Measurements from ENCODE around the gene POLRMT. TPM values are rescaled to one million over a fixed set of nuclear protein-coding genes. Genes with fewer than 3 reads are reported as not detected.

Gene POLRMT
- polyA plus RNA-seq, 1 donor = 62.1 TPM

GRCh38 chr19:655691-656090, 22.4 kb upstream of the POLRMT start:
- peaks cover 53% of the 10 kb centered on the region for H3K36me3 ChIP-seq (ENCODE audit: control insufficient read depth, insufficient read depth, low read length)

GRCh38 chr19:653425-653824, 20.1 kb upstream of the POLRMT start:
- no peak overlapping the region for H3K27ac ChIP-seq (ENCODE audit: low read length)
- H3K9me3 ChIP-seq (ENCODE audit: control insufficient read depth, low read depth, low read length) = peaks cover 15% of the 10 kb centered on the region
- no peak for DNase-seq
- no peak overlapping the region for H3K4me3 ChIP-seq (ENCODE audit: low read length)
- H3K4me1 ChIP-seq (ENCODE audit: control insufficient read depth, insufficient read depth, low read length) = peaks cover 14% of the 10 kb centered on the region
- peaks cover 69% of the 10 kb centered on the region for H3K36me3 ChIP-seq (ENCODE audit: control insufficient read depth, insufficient read depth, low read length)
- WGBS (ENCODE audit: insufficient coverage, low lambda C conversion rate) = 93% methylated on average over 3 of the region's 17 CpGs
- no peaks in the 10 kb centered on the region for H3K27me3 ChIP-seq (ENCODE audit: control insufficient read depth, insufficient read depth, low read length)

More at GRCh38 chr19:655691-656090, 22.4 kb upstream of the POLRMT start:
- Histone ChIP-seq H3K9me3 (ENCODE audit: control insufficient read depth, low read depth, low read length) (peaks cover 20% of the 10 kb centered on the region), H3K4me3 (ENCODE audit: low read length) (no peak overlapping the region), H3K27ac (ENCODE audit: low read length) (no peak overlapping the region), H3K4me1 (ENCODE audit: control insufficient read depth, insufficient read depth, low read length) (peaks cover 35% of the 10 kb centered on the region), H3K27me3 (ENCODE audit: control insufficient read depth, insufficient read depth, low read length) (no peaks in the 10 kb centered on the region)
- no peak for DNase-seq
- WGBS (ENCODE audit: insufficient coverage, low lambda C conversion rate) = no CpG with 5 or more reads among the region's 17 CpGs

DNA sequence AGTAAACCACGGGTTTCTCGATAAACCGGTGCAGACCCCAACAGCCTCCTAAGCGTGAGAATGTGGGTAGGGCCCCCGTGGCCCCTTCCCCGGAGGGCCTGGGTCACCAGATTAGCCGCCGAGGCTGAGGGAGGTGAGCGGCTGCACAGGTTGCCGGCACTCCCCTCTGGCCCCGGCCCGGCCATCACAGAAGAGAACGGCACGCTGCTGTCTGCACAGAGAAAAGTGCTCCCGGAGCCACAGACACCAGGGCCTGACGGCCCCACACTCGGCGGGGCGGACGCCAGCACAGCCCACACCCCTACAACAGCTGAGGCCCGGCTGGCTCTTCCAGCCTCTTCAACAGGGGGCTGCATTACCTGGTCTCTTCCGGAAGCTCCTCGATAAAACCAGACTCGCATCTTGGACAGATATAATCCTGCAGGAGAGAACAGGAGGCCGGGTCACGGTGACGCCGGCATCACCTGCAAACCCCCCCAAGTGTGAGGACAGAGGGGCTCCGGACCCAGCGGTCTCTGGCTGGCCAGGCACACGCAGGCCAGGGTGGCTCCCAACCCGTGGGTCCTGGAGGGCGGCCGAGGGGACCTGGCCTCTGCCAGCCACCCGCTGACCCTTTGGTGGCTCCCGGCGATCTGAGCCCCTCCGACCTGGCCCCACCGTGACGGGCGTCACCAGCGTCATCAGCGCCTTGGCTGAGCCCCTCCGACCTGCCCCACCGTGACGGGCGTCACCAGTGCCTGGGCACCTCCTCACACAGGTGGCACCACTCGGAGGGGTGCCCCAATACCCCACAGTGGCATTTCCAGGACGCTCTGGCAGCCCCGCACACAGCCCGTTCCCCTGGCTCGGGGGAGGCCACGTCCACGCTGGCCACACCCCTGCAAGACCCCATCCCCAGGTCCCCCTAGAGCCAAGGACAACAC, 19.4 kb upstream of the POLRMT start:
- H3K4me3 ChIP-seq (ENCODE audit: low read length) = no peak overlapping the region
- H3K4me1 ChIP-seq (ENCODE audit: control insufficient read depth, insufficient read depth, low read length) = peaks cover 8% of the 10 kb centered on the region
- H3K27me3 ChIP-seq (ENCODE audit: control insufficient read depth, insufficient read depth, low read length) = no peaks in the 10 kb centered on the region
- peaks cover 13% of the 10 kb centered on the region for H3K9me3 ChIP-seq (ENCODE audit: control insufficient read depth, low read depth, low read length)
- no CpG with 5 or more reads among the region's 54 CpGs for WGBS (ENCODE audit: insufficient coverage, low lambda C conversion rate)
- H3K36me3 ChIP-seq (ENCODE audit: control insufficient read depth, insufficient read depth, low read length) = peaks cover 70% of the 10 kb centered on the region
- no peak for DNase-seq
- H3K27ac ChIP-seq (ENCODE audit: low read length) = no peak overlapping the region

- Histone ChIP-seq H3K9me3 (ENCODE audit: control insufficient read depth, low read depth, low read length) (peaks cover 10% of the 10 kb centered on the region), H3K27me3 (ENCODE audit: control insufficient read depth, insufficient read depth, low read length) (no peaks in the 10 kb centered on the region), H3K36me3 (ENCODE audit: control insufficient read depth, insufficient read depth, low read length) (peaks cover 70% of the 10 kb centered on the region), H3K4me1 (ENCODE audit: control insufficient read depth, insufficient read depth, low read length) (peaks cover under 1% of the 10 kb centered on the region), H3K4me3 (ENCODE audit: low read length) (no peak overlapping the region), H3K27ac (ENCODE audit: low read length) (no peak overlapping the region)
- no CpG with 5 or more reads among the region's 24 CpGs for WGBS (ENCODE audit: insufficient coverage, low lambda C conversion rate)
- DNase-seq = no peak
Observed at GRCh38 chr19:651991-652390, 18.7 kb upstream of the POLRMT start.

GRCh38 chr19:651114-651818, 17.9 kb upstream of the POLRMT start:
- no CpG with 5 or more reads among the region's 58 CpGs for WGBS (ENCODE audit: insufficient coverage, low lambda C conversion rate)
- no peak overlapping the region for H3K27ac ChIP-seq (ENCODE audit: low read length)
- H3K36me3 ChIP-seq (ENCODE audit: control insufficient read depth, insufficient read depth, low read length) = peaks cover 74% of the 10 kb centered on the region
- no peaks in the 10 kb centered on the region for H3K4me1 ChIP-seq (ENCODE audit: control insufficient read depth, insufficient read depth, low read length)
- no peaks in the 10 kb centered on the region for H3K27me3 ChIP-seq (ENCODE audit: control insufficient read depth, insufficient read depth, low read length)
- DNase-seq = no peak
- H3K9me3 ChIP-seq (ENCODE audit: control insufficient read depth, low read depth, low read length) = peaks cover 9% of the 10 kb centered on the region
- no peak overlapping the region for H3K4me3 ChIP-seq (ENCODE audit: low read length)

DNA sequence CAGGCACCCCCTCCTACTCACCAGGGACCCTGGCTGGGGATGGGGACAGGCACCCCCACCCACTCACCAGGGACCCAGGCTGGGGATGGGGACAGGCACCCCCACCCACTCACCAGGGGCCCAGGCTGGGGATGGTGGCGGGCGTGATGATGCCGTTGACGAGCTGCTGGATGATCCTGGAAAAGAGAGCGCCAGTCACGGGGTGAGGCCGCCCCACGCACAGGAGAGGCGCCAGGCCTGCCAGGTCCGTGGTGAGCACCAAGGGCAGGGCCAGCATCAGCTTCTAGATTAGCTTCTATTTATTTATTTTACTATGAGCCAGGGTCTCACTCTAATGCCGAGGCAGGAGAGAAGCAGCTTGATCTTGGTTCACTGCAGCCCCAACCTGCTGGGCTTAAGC, 16.8 kb upstream of the POLRMT start:
- H3K27me3 ChIP-seq (ENCODE audit: control insufficient read depth, insufficient read depth, low read length) = no peaks in the 10 kb centered on the region
- peaks cover 77% of the 10 kb centered on the region for H3K36me3 ChIP-seq (ENCODE audit: control insufficient read depth, insufficient read depth, low read length)

GRCh38 chr19:648904-649801, 15.8 kb upstream of the POLRMT start:
- no peak overlapping the region for H3K4me3 ChIP-seq (ENCODE audit: low read length)
- H3K36me3 ChIP-seq (ENCODE audit: control insufficient read depth, insufficient read depth, low read length) = peaks cover 79% of the 10 kb centered on the region
- H3K4me1 ChIP-seq (ENCODE audit: control insufficient read depth, insufficient read depth, low read length) = no peaks in the 10 kb centered on the region
- DNase-seq = no peak
- no CpG with 5 or more reads among the region's 53 CpGs for WGBS (ENCODE audit: insufficient coverage, low lambda C conversion rate)
- no peaks in the 10 kb centered on the region for H3K27me3 ChIP-seq (ENCODE audit: control insufficient read depth, insufficient read depth, low read length)
- H3K27ac ChIP-seq (ENCODE audit: low read length) = no peak overlapping the region
- peaks cover 18% of the 10 kb centered on the region for H3K9me3 ChIP-seq (ENCODE audit: control insufficient read depth, low read depth, low read length)

More for the DNA sequence above, 16.8 kb upstream of the POLRMT start:
- no CpG with 5 or more reads among the region's 11 CpGs for WGBS (ENCODE audit: insufficient coverage, low lambda C conversion rate)
- peaks cover 16% of the 10 kb centered on the region for H3K9me3 ChIP-seq (ENCODE audit: control insufficient read depth, low read depth, low read length)
- H3K4me3 ChIP-seq (ENCODE audit: low read length) = no peak overlapping the region
- no peak overlapping the region for H3K27ac ChIP-seq (ENCODE audit: low read length)
- no peaks in the 10 kb centered on the region for H3K4me1 ChIP-seq (ENCODE audit: control insufficient read depth, insufficient read depth, low read length)
- no peak for DNase-seq

DNA sequence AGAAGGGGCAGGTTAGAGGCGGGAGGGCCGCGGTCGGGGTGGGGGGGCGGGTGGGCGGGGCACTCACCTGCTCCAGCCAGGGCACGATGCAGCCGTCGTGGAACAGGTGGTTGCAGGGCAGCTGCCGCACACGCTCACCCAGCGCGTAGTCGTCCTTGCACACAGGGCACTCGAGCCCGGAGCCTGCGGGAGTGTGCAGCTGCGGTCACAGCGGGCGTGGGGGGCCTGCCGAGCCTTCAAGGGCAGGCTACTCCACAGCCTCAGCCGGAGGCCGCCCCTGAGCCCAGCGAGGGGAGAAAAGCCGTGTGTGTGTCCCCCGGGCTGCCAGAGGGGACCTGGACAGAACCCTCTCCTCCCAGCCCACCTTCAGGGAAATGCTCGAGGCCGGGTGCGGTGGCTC, 15.0 kb upstream of the POLRMT start:
- WGBS (ENCODE audit: insufficient coverage, low lambda C conversion rate) = no CpG with 5 or more reads among the region's 29 CpGs
- Histone ChIP-seq H3K36me3 (ENCODE audit: control insufficient read depth, insufficient read depth, low read length) (peaks cover 74% of the 10 kb centered on the region), H3K4me3 (ENCODE audit: low read length) (no peak overlapping the region)

DNA sequence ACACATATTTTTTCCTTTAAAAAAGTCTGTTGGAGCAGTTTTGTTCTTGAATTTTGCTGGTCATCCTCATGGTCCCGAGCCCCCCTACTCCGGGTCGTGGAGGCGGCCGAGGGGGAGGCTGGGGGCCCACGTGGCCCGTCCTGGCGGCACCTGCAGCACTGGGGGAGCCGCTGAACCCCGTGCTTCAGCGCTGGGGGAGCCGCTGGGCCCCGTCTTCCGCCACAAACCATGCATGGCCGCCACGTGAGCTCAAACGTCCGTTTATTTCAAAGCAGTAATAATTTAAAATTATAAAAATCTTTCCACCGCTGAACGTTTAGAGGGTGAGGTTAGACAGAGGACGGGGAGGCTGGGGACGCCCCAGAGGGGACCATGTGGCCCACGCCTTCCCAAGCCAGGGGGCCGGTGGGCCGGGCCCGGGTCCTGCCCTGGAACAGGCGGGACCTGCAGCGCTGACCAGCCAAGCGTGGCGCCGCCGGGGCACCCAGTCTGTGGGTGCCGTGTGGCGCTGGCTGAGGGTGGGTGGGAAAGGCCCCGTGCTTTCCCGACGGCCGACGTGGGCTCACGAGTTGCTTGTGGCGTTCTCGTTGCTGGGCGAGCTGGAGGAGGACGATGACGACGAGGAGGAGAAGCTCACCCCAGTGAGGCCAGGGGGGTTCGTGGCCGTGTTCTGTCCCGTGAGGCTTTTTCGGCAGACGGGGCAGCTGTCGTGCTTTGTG, 14.4 kb upstream of the POLRMT start:
- no peaks in the 10 kb centered on the region for H3K4me1 ChIP-seq (ENCODE audit: control insufficient read depth, insufficient read depth, low read length)
- no peaks in the 10 kb centered on the region for H3K27me3 ChIP-seq (ENCODE audit: control insufficient read depth, insufficient read depth, low read length)
- peaks cover 10% of the 10 kb centered on the region for H3K9me3 ChIP-seq (ENCODE audit: control insufficient read depth, low read depth, low read length)
- H3K27ac ChIP-seq (ENCODE audit: low read length) = no peak overlapping the region
- WGBS (ENCODE audit: insufficient coverage, low lambda C conversion rate) = 94% methylated on average over 5 of the region's 52 CpGs
- DNase-seq = no peak
- peaks cover 68% of the 10 kb centered on the region for H3K36me3 ChIP-seq (ENCODE audit: control insufficient read depth, insufficient read depth, low read length)
- H3K4me3 ChIP-seq (ENCODE audit: low read length) = no peak overlapping the region

More for the DNA sequence above, 15.0 kb upstream of the POLRMT start:
- H3K4me1 ChIP-seq (ENCODE audit: control insufficient read depth, insufficient read depth, low read length) = no peaks in the 10 kb centered on the region
- DNase-seq = no peak
- H3K9me3 ChIP-seq (ENCODE audit: control insufficient read depth, low read depth, low read length) = peaks cover 10% of the 10 kb centered on the region
- no peak overlapping the region for H3K27ac ChIP-seq (ENCODE audit: low read length)
- no peaks in the 10 kb centered on the region for H3K27me3 ChIP-seq (ENCODE audit: control insufficient read depth, insufficient read depth, low read length)

Data from large intestine (tissue), 3 donors.